CD4-positive, alpha-beta T cell treated with Interleukin-2 at 100 ng/mL for 4 hours (primary cell): ENCODE data around the gene MUCL3.
A peak's percentile ranks its signal among the peaks of the same experiment; 100 is the strongest.
"Not testable (repeated sequence)": the region's sequence is repeated elsewhere in the genome, so short reads cannot be mapped to it uniquely, and the experiment has no call there.

Experiments used
- DNase-seq: peaks from one replicate; pipeline ENCODE4 v3.0.0-alpha.2; 2020; ENCODE audit warnings: low spot score

MUCL3 gene

GRCh38 chr6:30983439-30983838 is 42.7 kb downstream of the MUCL3 start, which contains the start of gene MUC21:
TSS of gene MUC21 (plus strand) at chr6:30983718. CDS start at chr6:30983959, 241 bp downstream.
- DNase-seq: no peak

GRCh38 chr6:30985490-30985889 is 44.7 kb downstream of the MUCL3 start:
- no peak for DNase-seq

- DNase-seq: no peak
Observed at GRCh38 chr6:30987304-30987703, 46.5 kb downstream of the MUCL3 start.

GRCh38 chr6:30988209-30988825 is 47.5 kb downstream of the MUCL3 start:
- no peak for DNase-seq

DNA sequence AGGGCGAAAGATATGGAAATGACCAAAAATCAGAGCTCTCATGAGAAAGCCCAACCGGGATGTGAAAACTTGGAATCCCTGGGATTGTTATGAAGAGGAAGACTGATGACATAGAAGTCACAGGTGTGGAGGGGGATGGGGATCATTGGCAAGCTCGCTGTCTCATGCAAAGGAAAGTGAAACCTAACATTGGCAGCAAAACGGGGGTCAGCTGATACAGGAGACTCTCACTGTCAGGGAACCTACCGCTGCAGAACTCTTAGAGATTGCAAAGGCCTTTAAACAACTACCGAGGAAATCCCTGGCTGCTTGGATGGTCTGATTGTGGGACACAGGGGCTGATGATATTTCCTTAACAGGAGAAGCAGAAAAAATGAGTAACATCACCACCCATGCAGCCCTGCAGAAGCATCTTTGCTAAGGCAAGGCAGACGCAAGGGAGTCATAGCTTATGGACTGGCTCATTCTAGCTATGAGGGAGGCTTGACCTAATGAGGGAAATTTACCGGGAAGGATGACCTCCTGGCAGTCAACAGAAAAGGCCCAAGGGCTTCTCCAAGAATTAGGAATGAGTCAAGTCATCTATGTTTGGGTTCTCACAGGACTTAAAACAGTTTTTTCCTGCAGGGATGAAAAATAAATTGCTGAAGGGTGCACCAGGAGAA is 49.8 kb downstream of the MUCL3 start:
- peak; percentile 18 for DNase-seq

DNA sequence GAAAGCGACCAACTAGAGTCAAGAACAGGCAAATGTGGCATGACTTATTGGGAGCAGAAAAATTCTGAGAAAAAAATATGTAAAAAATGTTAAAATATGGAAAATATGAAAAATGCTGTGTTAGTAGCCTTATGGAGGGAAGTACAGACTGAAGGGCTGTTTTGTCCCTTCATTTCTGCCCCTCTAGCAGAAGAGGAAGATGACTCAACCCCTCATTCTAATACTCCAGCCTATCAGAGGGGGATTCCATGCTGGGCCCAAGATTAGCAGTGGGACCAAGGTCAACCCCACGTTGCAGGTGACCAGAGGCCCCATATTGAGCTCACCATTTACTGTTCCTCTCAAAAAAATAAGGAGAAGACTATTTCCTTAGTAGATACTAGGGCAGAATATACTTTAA is 51.1 kb downstream of the MUCL3 start:
- no peak for DNase-seq

DNA sequence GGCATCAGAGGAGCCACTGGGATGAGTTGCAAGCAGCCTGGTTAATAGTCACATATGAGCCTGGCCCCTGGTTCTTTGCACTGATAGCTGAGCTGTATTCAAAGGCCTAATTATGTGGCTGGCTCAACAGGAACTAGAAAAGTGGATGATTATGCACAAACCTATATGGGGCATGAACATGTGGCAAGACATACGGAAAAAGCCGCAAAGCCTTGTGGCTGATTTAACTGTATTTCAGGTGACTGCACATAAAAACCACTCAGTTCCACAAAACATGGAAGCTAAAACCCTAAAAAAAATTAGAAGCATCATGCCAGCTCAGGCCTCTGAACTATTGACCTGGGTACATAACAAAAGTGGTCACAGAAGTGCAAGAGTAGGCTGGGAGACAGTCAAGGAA is 56.5 kb downstream of the MUCL3 start:
- DNase-seq: no peak

GRCh38 chr6:30998785-30999184 is 58.0 kb downstream of the MUCL3 start:
- no peak for DNase-seq

- DNase-seq: not testable (repeated sequence)
Observed at GRCh38 chr6:31000067-31000860, 59.5 kb downstream of the MUCL3 start.

GRCh38 chr6:31001281-31001888 is 60.6 kb downstream of the MUCL3 start:
- DNase-seq: no peak

DNA sequence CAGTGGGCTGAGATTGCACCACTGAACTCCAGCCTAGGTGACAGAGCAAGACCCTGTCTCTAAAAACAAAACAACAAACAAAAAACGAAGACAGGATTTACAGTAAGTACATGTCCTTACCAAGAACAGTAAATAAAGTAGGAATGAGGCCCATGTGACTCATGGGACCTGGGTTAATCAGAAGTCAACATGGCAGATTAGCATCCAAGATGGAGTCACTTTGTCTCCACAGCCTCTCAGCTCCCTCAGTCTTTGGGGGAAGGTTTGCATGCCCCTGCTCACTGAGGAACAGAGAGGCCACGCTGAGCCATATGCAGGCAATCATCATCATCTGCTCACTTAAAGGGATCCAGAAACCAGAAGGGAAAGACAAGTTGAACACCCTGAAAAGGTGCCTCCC is 61.7 kb downstream of the MUCL3 start:
- no peak for DNase-seq
